Osteoblast (primary cell): ENCODE data around the gene DUSP6. TPM values are rescaled to one million over a fixed set of nuclear protein-coding genes. Genes with fewer than 3 reads are reported as not detected.

Experiments used
- DNase-seq: peaks from one replicate; pipeline ENCODE4 v3.0.0; 2011; ENCODE audit warnings: low spot score, mixed read lengths; ENCODE audit not compliant: insufficient read length; ENCODE audit errors: missing footprints
- H2AFZ ChIP-seq: 2 replicates; pipeline ENCODE4 v1.6.0; 2011; ENCODE audit warnings: mild to moderate bottlenecking, low read length
- H3K27ac ChIP-seq: 2 replicates; pipeline ENCODE4 v1.5.1; 2011; ENCODE audit warnings: mild to moderate bottlenecking, low read depth, low read length, moderate library complexity
- H3K27me3 ChIP-seq: 2 replicates; pipeline ENCODE4 v1.6.0; 2012; ENCODE audit warnings: mild to moderate bottlenecking, control low read depth, inconsistent platforms, low read length, moderate library complexity; ENCODE audit not compliant: insufficient read depth
- H3K36me3 ChIP-seq: 2 replicates; pipeline ENCODE4 v1.5.1; 2011; ENCODE audit warnings: mild to moderate bottlenecking, low read length, control low read depth, moderate library complexity; ENCODE audit not compliant: insufficient read depth
- H3K4me1 ChIP-seq: 2 replicates; pipeline ENCODE4 v1.5.1; 2011; ENCODE audit warnings: mild to moderate bottlenecking, low read length, control low read depth, moderate library complexity; ENCODE audit not compliant: insufficient read depth
- H3K4me2 ChIP-seq: 2 replicates; pipeline ENCODE4 v1.6.0; 2011; ENCODE audit warnings: mild to moderate bottlenecking, low read length; ENCODE audit not compliant: insufficient read depth
- H3K4me3 ChIP-seq: fragments of 200-600 bp; sonication (generic); 3 replicates; pipeline ENCODE4 v1.5.1; 2012; ENCODE audit warnings: mild to moderate bottlenecking, low read length, inconsistent platforms; ENCODE audit not compliant: insufficient read depth
- H3K79me2 ChIP-seq: 2 replicates; pipeline ENCODE4 v1.6.0; 2012; ENCODE audit warnings: mild to moderate bottlenecking, low read length, control low read depth, inconsistent platforms; ENCODE audit not compliant: insufficient read depth
- H3K9me3 ChIP-seq: 2 replicates; pipeline ENCODE4 v1.5.1; 2011; ENCODE audit warnings: low read depth, low read length, control low read depth
- H4K20me1 ChIP-seq: 2 replicates; pipeline ENCODE4 v1.6.0; 2012; ENCODE audit warnings: mild to moderate bottlenecking, low read length, control low read depth; ENCODE audit not compliant: insufficient read depth
- CTCF ChIP-seq: IDR thresholded peaks from 2 replicates; pipeline ENCODE4 v1.5.1; 2011; ENCODE audit warnings: mild to moderate bottlenecking, low read depth, low read length, moderate library complexity; ENCODE audit errors: extremely low read depth
- total RNA-seq: library from RNA; depleted of rRNA; stranded (reverse); fragments of >200 nt; gene quantifications from 2 replicates; pipeline ENCODE4 v1.2.3, GENCODE V29; 2012

DUSP6 gene
- total RNA-seq, 1 donor = 30.0 TPM

GRCh38 chr12:89366676-89367364 is 14.5 kb upstream of the DUSP6 start:
- Histone ChIP-seq H3K36me3 (no peaks in the 10 kb centered on the region), H3K4me3 (no peak overlapping the region), H3K27me3 (no peaks in the 10 kb centered on the region), H2AFZ (no peak overlapping the region), H3K27ac (no peak overlapping the region), H3K4me1 (peaks cover 13% of the 10 kb centered on the region), H3K4me2 (no peak overlapping the region), H3K79me2 (no peaks in the 10 kb centered on the region), H3K9me3 (no peaks in the 10 kb centered on the region), H4K20me1 (no peaks in the 10 kb centered on the region)
- TF ChIP-seq CTCF = no peak
- no peak for DNase-seq

GRCh38 chr12:89364631-89365030 is 12.3 kb upstream of the DUSP6 start:
- no peak for TF ChIP-seq CTCF
- Histone ChIP-seq H3K27me3 (no peaks in the 10 kb centered on the region), H3K36me3 (no peaks in the 10 kb centered on the region), H3K4me3 (no peak overlapping the region), H3K79me2 (no peaks in the 10 kb centered on the region), H4K20me1 (no peaks in the 10 kb centered on the region), H3K4me2 (no peak overlapping the region), H3K9me3 (no peaks in the 10 kb centered on the region), H3K27ac (no peak overlapping the region), H3K4me1 (no peaks in the 10 kb centered on the region), H2AFZ (no peak overlapping the region)
- DNase-seq = no peak

GRCh38 chr12:89364058-89364457 is 11.8 kb upstream of the DUSP6 start:
- Histone ChIP-seq H3K9me3 (no peaks in the 10 kb centered on the region), H3K36me3 (no peaks in the 10 kb centered on the region), H3K27ac (no peak overlapping the region), H4K20me1 (no peaks in the 10 kb centered on the region), H3K27me3 (no peaks in the 10 kb centered on the region), H3K4me2 (no peak overlapping the region), H3K4me3 (no peak overlapping the region), H2AFZ (no peak overlapping the region), H3K79me2 (no peaks in the 10 kb centered on the region), H3K4me1 (no peaks in the 10 kb centered on the region)
- no peak for DNase-seq
- TF ChIP-seq CTCF = no peak

GRCh38 chr12:89363582-89363981 is 11.3 kb upstream of the DUSP6 start:
- no peaks in the 10 kb centered on the region for H3K9me3 ChIP-seq

More at GRCh38 chr12:89363582-89363981, 11.3 kb upstream of the DUSP6 start:
- no peaks in the 10 kb centered on the region for H3K27me3 ChIP-seq
- H3K4me3 ChIP-seq = no peak overlapping the region
- H2AFZ ChIP-seq = no peak overlapping the region
- H4K20me1 ChIP-seq = no peaks in the 10 kb centered on the region
- H3K27ac ChIP-seq = no peak overlapping the region
- no peak for TF ChIP-seq CTCF
- DNase-seq = no peak
- H3K4me2 ChIP-seq = no peak overlapping the region
- no peaks in the 10 kb centered on the region for H3K4me1 ChIP-seq
- peaks cover 2% of the 10 kb centered on the region for H3K79me2 ChIP-seq
- no peaks in the 10 kb centered on the region for H3K36me3 ChIP-seq
